Neutrophil (primary cell): ENCODE measurements around the gene M6PR.

Source experiments
- H3K27ac ChIP-seq: fragments of 200-600 bp; sonication (generic); 2 replicates; pipeline ENCODE4 v1.5.1; 2016; ENCODE audit warnings: mild to moderate bottlenecking, moderate library complexity
- H3K27me3 ChIP-seq: fragments of 200-600 bp; sonication (generic); 2 replicates; pipeline ENCODE4 v1.6.0; 2016; ENCODE audit warnings: mild to moderate bottlenecking
- H3K36me3 ChIP-seq: fragments of 200-600 bp; sonication (generic); 2 replicates; pipeline ENCODE4 v1.5.1; 2017
- H3K4me1 ChIP-seq, 2 experiments: fragments of 200-600 bp in 1 of 2; sonication (generic) in 1 of 2; 1 replicate in 1 of 2; 2 replicates in 1 of 2; pipeline versions ENCODE4 v1.5.1 to v1.6.1; 2013 to 2016; ENCODE audit warnings: low read depth in 1 of 2, low read length in 1 of 2, mild to moderate bottlenecking in 1 of 2, moderate library complexity in 1 of 2; ENCODE audit not compliant: control insufficient read depth in 1 of 2, insufficient read depth in 1 of 2
- H3K4me3 ChIP-seq, 2 experiments: fragments of 200-600 bp in 1 of 2; sonication (generic) in 1 of 2; 1 replicate in 1 of 2; 2 replicates in 1 of 2; pipeline ENCODE4 v1.5.1; 2013 to 2016; ENCODE audit warnings: low read depth in 1 of 2, low read length in 1 of 2, mild to moderate bottlenecking in 1 of 2, moderate library complexity in 1 of 2
- H3K9me3 ChIP-seq: fragments of 200-600 bp; sonication (generic); 2 replicates; pipeline ENCODE4 v1.5.1; 2016
- TF ChIP-seq, protein P1 (sequence below): fragments of 200-600 bp; sonication (generic); IDR thresholded peaks from 2 replicates; pipeline ENCODE4 v1.5.1; 2016; ENCODE audit warnings: antibody characterized with exemption

The M6PR gene

DNA sequence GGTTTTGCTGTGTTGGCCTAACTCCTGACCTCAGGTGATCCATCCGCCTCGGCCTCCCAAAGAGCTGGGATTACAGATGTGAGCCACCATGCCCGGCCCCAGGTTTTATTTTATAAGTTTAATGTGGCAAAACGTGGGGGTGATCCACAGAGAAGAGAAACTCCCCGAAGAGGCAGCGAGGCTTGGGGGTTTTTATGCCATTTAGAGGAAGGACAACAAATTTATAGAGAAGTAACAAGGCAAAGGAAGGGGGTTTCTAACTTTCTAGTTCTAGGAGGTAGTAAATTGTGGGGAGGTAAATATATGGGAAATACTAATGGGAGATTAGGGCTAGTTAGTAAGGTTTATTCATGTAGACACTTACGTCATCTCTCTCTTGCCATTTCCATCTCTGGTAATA lies 52.4 kb downstream of the M6PR start:
- Histone ChIP-seq H3K4me3 (no peak overlapping the region), H3K4me1 (no peaks in the 10 kb centered on the region), H3K36me3 (no peaks in the 10 kb centered on the region), H3K27me3 (no peaks in the 10 kb centered on the region), H3K27ac (no peak overlapping the region), H3K9me3 (no peaks in the 10 kb centered on the region)
- TF ChIP-seq, protein P1, sequence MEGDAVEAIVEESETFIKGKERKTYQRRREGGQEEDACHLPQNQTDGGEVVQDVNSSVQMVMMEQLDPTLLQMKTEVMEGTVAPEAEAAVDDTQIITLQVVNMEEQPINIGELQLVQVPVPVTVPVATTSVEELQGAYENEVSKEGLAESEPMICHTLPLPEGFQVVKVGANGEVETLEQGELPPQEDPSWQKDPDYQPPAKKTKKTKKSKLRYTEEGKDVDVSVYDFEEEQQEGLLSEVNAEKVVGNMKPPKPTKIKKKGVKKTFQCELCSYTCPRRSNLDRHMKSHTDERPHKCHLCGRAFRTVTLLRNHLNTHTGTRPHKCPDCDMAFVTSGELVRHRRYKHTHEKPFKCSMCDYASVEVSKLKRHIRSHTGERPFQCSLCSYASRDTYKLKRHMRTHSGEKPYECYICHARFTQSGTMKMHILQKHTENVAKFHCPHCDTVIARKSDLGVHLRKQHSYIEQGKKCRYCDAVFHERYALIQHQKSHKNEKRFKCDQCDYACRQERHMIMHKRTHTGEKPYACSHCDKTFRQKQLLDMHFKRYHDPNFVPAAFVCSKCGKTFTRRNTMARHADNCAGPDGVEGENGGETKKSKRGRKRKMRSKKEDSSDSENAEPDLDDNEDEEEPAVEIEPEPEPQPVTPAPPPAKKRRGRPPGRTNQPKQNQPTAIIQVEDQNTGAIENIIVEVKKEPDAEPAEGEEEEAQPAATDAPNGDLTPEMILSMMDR: no peak

DNA sequence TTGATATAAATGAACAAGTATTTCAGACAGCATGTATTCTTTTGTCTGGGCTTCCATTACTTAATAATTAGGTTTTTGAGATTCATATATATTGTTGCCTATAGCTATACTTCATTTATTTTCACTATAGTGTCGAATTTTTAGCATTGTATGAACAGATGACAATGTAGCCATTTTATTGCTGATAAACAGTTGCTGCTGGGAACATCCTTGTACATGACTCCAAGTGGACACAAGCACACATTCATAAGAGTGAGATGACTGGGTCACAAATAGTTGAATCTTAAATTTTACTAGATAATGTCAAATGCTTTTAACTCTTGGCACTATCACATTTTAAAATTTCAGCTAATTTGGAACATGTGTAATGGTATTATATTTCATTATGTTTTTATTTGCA lies 54.5 kb downstream of the M6PR start:
- Histone ChIP-seq H3K27me3 (peaks cover 11% of the 10 kb centered on the region), H3K36me3 (no peaks in the 10 kb centered on the region), H3K4me1 (peaks cover 4% of the 10 kb centered on the region in 2 experiments), H3K4me3 (no peak overlapping the region), H3K9me3 (no peaks in the 10 kb centered on the region), H3K27ac (no peak overlapping the region)
- TF ChIP-seq, protein P1: no peak

DNA sequence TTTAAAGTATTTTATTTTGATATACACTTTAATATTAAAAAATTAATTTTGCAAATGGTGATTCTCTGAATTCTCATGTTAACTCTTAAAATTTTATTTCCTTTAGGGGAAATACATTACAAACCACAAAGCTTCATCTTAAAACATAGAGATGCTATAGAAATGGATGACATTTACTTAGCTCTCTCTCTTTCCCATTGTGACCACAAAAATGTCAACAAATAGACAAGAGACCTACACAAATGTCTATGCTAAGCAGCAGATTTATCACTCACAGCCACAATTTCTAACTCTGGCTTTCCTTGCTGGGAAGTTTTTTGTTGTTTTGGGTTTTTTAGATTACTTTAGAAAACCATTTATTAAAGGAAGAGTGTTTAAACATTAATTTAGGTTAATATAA lies 55.1 kb downstream of the M6PR start:
- Histone ChIP-seq H3K4me3 (no peak overlapping the region), H3K27me3 (peaks cover 11% of the 10 kb centered on the region), H3K4me1 (peaks cover 4% of the 10 kb centered on the region in 2 experiments), H3K9me3 (no peaks in the 10 kb centered on the region), H3K36me3 (no peaks in the 10 kb centered on the region), H3K27ac (no peak overlapping the region)
- TF ChIP-seq, protein P1: no peak

DNA sequence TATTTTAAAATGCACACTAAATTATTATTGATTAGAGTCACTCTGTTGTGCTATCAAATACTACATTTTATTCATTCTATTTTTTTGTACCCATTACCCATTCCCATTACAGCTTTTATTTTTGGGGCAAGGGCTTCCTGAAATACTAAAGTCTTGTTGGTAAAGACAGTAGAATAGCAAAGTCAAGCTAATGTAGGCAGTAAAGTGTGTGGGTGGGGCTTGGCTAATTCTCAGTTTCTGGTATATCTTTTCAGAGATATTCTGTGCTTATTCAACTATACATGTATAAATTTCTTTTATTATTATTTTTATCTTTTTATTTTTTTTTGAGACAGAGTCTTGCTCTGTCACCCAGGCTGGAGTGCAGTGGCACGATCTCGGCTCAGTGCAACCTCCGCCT lies 57.5 kb downstream of the M6PR start:
- no peaks in the 10 kb centered on the region for H3K9me3 ChIP-seq
- no peaks in the 10 kb centered on the region for H3K36me3 ChIP-seq
- peaks cover 4% of the 10 kb centered on the region in 2 experiments for H3K4me1 ChIP-seq
- H3K27ac ChIP-seq: no peak overlapping the region
- peaks cover 11% of the 10 kb centered on the region for H3K27me3 ChIP-seq
- TF ChIP-seq, protein P1: no peak
- no peak overlapping the region for H3K4me3 ChIP-seq
